A673 (cell line): ENCODE data around the gene KPNA5. TPM values are rescaled to one million over a fixed set of nuclear protein-coding genes. Genes with fewer than 3 reads are reported as not detected.

Experiments
- BruUV-seq: library from RNA; stranded (reverse); fragments of 400-500 nt; replicated peaks from 2 replicates; lab custom pipeline; 2021; lab: Mats Ljungman, UMichigan
- CTCF ChIA-PET: fragments of 300-600 bp; sonication (Branson Sonifier 250); formaldehyde crosslinking; loops from one replicate; lab custom pipeline; 2022; ENCODE audit warnings: antibody characterized with exemption; lab: Charles Lee
- POLR2A ChIA-PET: fragments of 300-600 bp; sonication (Branson Sonifier 250); formaldehyde crosslinking; loops from one replicate; lab custom pipeline; 2022; ENCODE audit warnings: antibody characterized with exemption; ENCODE audit not compliant: low non-redundant PET; lab: Charles Lee
- DNase-seq: peaks from one replicate; pipeline ENCODE4 v3.0.0-alpha.2; 2015; ENCODE audit warnings: low spot score
- H3K27ac ChIP-seq: fragments of 200-600 bp; sonication (generic); 2 replicates; pipeline ENCODE4 v1.5.1; 2016; ENCODE audit warnings: mixed run types, low read depth, mild to moderate bottlenecking, mixed read lengths, antibody characterized with exemption, low read length; ENCODE audit not compliant: poor library complexity, severe bottlenecking
- H3K27me3 ChIP-seq: fragments of 200-600 bp; sonication (generic); replicated peaks from 2 replicates; pipeline ENCODE4 v1.6.1; 2017; ENCODE audit warnings: mixed run types, low read depth, mild to moderate bottlenecking, mixed read lengths, antibody characterized with exemption, low read length; ENCODE audit not compliant: insufficient read depth, poor library complexity
- H3K36me3 ChIP-seq: fragments of 200-600 bp; sonication (generic); 2 replicates; pipeline ENCODE4 v1.6.1; 2016; ENCODE audit warnings: mixed run types, mild to moderate bottlenecking, mixed read lengths, antibody characterized with exemption, low read length; ENCODE audit not compliant: insufficient read depth, poor library complexity, severe bottlenecking
- H3K4me1 ChIP-seq: fragments of 200-600 bp; sonication (generic); 2 replicates; pipeline ENCODE4 v1.6.1; 2017; ENCODE audit warnings: mixed run types, mild to moderate bottlenecking, mixed read lengths, antibody characterized with exemption, low read length; ENCODE audit not compliant: insufficient read depth, poor library complexity, severe bottlenecking
- H3K4me3 ChIP-seq: fragments of 200-600 bp; sonication (generic); 2 replicates; pipeline ENCODE4 v1.5.1; 2016; ENCODE audit warnings: low read depth, mixed run types, mild to moderate bottlenecking, mixed read lengths, low read length; ENCODE audit not compliant: poor library complexity, severe bottlenecking
- H3K9me3 ChIP-seq: fragments of 200-600 bp; sonication (generic); 2 replicates; pipeline ENCODE4 v1.6.1; 2016; ENCODE audit warnings: mixed run types, low read depth, mild to moderate bottlenecking, mixed read lengths, antibody characterized with exemption, low read length; ENCODE audit not compliant: poor library complexity, severe bottlenecking
- EZH2 ChIP-seq: fragments of 200-600 bp; sonication (generic); IDR thresholded peaks from 2 replicates; pipeline ENCODE4 v1.6.1; 2017; ENCODE audit warnings: borderline replicate concordance, low read depth, mild to moderate bottlenecking, mixed read lengths, antibody characterized with exemption, low read length; ENCODE audit not compliant: poor library complexity, severe bottlenecking
- intact Hi-C: fragments of 100-400 bp; cut with micrococcal nuclease; formaldehyde crosslinking; loops from one replicate; pipeline ENCODE4 v1.10.0; 2022; ENCODE audit not compliant: unreplicated experiment
- total RNA-seq: library from RNA; stranded (reverse); gene quantifications from 2 replicates; pipeline ENCODE4 v1.2.3, GENCODE V29; 2021
- TF ChIP-seq, protein P1 (sequence below): fragments of 300-800, 200-600 bp; sonication (generic); conservative IDR thresholded peaks from 2 replicates; pipeline ENCODE4 v1.5.1; 2017; ENCODE audit warnings: low read depth, mild to moderate bottlenecking, antibody characterized with exemption, low read length, moderate library complexity, mixed read lengths

KPNA5 gene
- total RNA-seq, 1 experiment from 2014 or later = 19.4 TPM

DNA sequence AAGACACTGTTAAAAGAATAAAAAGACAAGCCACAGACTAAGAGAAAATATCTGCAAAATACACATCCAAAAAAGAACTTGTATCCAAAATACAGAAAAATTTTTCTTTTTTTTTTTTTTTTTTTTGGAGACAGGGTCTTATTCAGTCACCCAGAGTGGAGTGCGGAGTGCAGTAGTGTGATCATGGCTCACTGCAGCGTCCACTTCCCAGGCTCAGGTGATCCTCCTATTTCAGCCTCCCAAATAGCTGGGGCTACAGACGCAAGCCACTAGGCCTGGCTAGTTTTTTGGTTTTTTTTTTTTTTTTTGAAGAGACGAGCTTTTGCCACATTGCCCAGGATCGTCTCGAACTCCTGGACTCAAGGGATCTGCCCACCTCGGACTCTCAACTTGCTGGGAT, 15.5 kb upstream of the KPNA5 start:
- no peak overlapping the region for H3K27ac ChIP-seq
- no TSS peak for BruUV-seq
- peaks cover 21% of the 10 kb centered on the region for H3K4me1 ChIP-seq
- H3K4me3 ChIP-seq = peak overlapping the region; percentile 4
- no peaks in the 10 kb centered on the region for H3K9me3 ChIP-seq
- no peak for DNase-seq
- no peaks in the 10 kb centered on the region for H3K27me3 ChIP-seq
- intact Hi-C loops = no loop called here
- H3K36me3 ChIP-seq = no peaks in the 10 kb centered on the region
- POLR2A ChIA-PET = no interaction called here
- CTCF ChIA-PET = interaction anchor here (0.6 kb wide), 1 partner anchor 614 kb away, joined by 3 read pairs; no protein-coding TSS in a partner anchor
- no peak for TF ChIP-seq EZH2

DNA sequence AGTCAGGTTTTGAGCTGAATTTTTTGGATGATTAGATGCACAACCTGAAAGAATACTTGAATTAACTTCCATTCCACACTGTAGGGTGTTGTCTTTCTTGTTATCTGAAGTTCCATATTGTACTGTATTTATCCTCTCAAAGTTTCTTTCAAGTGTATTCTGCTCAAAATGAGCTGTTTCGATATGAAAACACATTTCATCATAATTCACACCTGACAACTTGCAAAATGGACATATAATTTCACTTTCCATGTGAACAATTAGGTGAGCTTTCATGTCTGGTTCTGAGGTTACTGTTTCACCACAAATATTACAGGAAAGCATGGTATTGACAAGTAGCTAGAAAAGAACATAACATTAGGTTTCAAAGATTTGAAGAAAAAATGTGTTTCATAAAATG, 14.1 kb upstream of the KPNA5 start:
- no peak overlapping the region for H3K27ac ChIP-seq
- POLR2A ChIA-PET = no interaction called here
- no TSS peak for BruUV-seq

DNA sequence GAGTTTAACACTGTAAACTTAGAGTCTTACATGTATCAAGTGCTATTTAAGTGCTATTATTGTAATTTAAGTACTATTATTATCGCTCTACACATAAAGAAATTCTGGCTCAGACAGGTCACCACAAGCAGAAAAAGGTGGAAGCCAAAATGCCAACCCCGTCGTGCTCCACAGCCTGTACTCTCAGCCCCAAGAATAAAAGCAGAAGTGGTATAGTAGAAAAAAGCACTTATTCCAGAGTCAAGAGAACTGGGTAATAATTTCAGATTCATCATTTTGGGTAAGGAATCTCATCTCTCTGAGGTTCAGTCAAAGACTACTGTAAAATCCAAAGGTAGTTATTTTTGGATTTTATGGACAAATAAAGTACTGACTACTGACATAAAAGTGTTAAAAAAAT, 13.4 kb upstream of the KPNA5 start:
- Histone ChIP-seq H3K9me3 (no peaks in the 10 kb centered on the region), H3K36me3 (no peaks in the 10 kb centered on the region), H3K27me3 (no peaks in the 10 kb centered on the region), H3K4me1 (peaks cover 21% of the 10 kb centered on the region), H3K4me3 (peak overlapping the region; percentile 76), H3K27ac (no peak overlapping the region)
- DNase-seq = no peak
- no TSS peak for BruUV-seq
- intact Hi-C loops = no loop called here
- no peak for TF ChIP-seq EZH2
- TF ChIP-seq, protein P1, sequence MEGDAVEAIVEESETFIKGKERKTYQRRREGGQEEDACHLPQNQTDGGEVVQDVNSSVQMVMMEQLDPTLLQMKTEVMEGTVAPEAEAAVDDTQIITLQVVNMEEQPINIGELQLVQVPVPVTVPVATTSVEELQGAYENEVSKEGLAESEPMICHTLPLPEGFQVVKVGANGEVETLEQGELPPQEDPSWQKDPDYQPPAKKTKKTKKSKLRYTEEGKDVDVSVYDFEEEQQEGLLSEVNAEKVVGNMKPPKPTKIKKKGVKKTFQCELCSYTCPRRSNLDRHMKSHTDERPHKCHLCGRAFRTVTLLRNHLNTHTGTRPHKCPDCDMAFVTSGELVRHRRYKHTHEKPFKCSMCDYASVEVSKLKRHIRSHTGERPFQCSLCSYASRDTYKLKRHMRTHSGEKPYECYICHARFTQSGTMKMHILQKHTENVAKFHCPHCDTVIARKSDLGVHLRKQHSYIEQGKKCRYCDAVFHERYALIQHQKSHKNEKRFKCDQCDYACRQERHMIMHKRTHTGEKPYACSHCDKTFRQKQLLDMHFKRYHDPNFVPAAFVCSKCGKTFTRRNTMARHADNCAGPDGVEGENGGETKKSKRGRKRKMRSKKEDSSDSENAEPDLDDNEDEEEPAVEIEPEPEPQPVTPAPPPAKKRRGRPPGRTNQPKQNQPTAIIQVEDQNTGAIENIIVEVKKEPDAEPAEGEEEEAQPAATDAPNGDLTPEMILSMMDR = no peak
- POLR2A ChIA-PET = interaction anchor here (1.1 kb wide), 1 partner anchor 97 kb away, joined by 3 read pairs; the partner anchor contains the start of gene RWDD1
- CTCF ChIA-PET = no interaction called here

More for the DNA sequence above, 14.1 kb upstream of the KPNA5 start:
- TF ChIP-seq EZH2 = no peak
- TF ChIP-seq, protein P1 = no peak
- Histone ChIP-seq H3K36me3 (no peaks in the 10 kb centered on the region), H3K4me3 (peak overlapping the region; percentile 5), H3K4me1 (peaks cover 21% of the 10 kb centered on the region), H3K27me3 (no peaks in the 10 kb centered on the region), H3K9me3 (no peaks in the 10 kb centered on the region)
- intact Hi-C loops = no loop called here
- CTCF ChIA-PET = no interaction called here
- DNase-seq = no peak

DNA sequence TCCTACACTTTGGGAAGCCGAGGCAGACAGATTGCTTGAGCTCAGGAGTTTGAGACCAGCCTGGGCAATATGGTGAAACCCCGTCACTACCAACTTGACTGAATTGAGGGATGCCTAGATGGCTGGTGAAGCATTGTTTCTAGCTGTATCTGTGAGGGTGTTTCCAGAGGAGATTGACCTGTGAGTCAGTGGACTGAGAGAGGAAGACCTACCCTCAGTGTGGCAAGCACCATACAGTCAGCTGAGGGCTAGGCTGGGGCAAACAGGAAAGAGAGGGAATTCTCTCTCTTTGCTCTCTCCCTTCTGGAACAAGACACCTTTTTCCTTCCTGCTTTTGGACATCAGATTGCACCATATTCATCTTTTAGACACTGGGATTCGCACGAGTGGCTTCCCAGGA, 8.7 kb upstream of the KPNA5 start:
- POLR2A ChIA-PET = no interaction called here
- Histone ChIP-seq H3K9me3 (no peaks in the 10 kb centered on the region), H3K27me3 (no peaks in the 10 kb centered on the region), H3K4me3 (no peak overlapping the region), H3K4me1 (peaks cover 3% of the 10 kb centered on the region), H3K36me3 (no peaks in the 10 kb centered on the region), H3K27ac (no peak overlapping the region)
- CTCF ChIA-PET = no interaction called here
- DNase-seq = no peak
- no TSS peak for BruUV-seq
- intact Hi-C loops = no loop called here
- TF ChIP-seq, protein P1 = no peak
- no peak for TF ChIP-seq EZH2
